Kidney (tissue), 14 donors: Measurements from ENCODE around the gene SERPINH1. TPM values are rescaled to one million over a fixed set of nuclear protein-coding genes. Genes with fewer than 3 reads are reported as not detected.

Source experiments
- DNase-seq, 5 donors: peaks; one replicate each; pipeline ENCODE4 v3.0.0-alpha.2; 2013 to 2020
- FAIRE-seq: peaks from 2 replicates; lab custom pipeline; 2012; peaks lifted over from hg19 to GRCh38; lab: Jason Lieb, UNC
- H3K27ac ChIP-seq, 2 donors: one replicate each; pipeline ENCODE4 v1.7.0; 2013; ENCODE audit warnings: low read depth in 2 of 2, low read length in 2 of 2, inconsistent platforms in 1 of 2
- H3K27me3 ChIP-seq: one replicate; pipeline ENCODE4 v1.7.1; 2013; ENCODE audit warnings: low read length, inconsistent platforms; ENCODE audit not compliant: control insufficient read depth, insufficient read depth
- H3K36me3 ChIP-seq, 3 donors: one replicate each; pipeline versions ENCODE4 v1.7.0 to v1.7.1; 2013; ENCODE audit warnings: low read length in 3 of 3, control low read depth in 1 of 3, inconsistent platforms in 1 of 3; ENCODE audit not compliant: insufficient read depth in 3 of 3, control insufficient read depth in 2 of 3
- H3K4me1 ChIP-seq, 3 donors: one replicate each; pipeline versions ENCODE4 v1.7.0 to v1.7.1; 2013; ENCODE audit warnings: low read length in 3 of 3, inconsistent platforms in 1 of 3, low read depth in 1 of 3; ENCODE audit not compliant: control insufficient read depth in 2 of 3, insufficient read depth in 2 of 3
- H3K4me3 ChIP-seq, 3 donors: one replicate each; pipeline versions ENCODE4 v1.7.0 to v1.8.1; 2013; ENCODE audit warnings: low read length in 3 of 3, control low read depth in 1 of 3, inconsistent platforms in 1 of 3
- H3K9ac ChIP-seq, 3 donors: one replicate each; pipeline versions ENCODE4 v1.7.0 to v1.7.1; 2013; ENCODE audit warnings: low read length in 3 of 3, control low read depth in 1 of 3, inconsistent platforms in 1 of 3
- H3K9me3 ChIP-seq, 3 donors: one replicate each; pipeline versions ENCODE4 v1.7.0 to v1.7.1; 2013; ENCODE audit warnings: low read length in 3 of 3, control low read depth in 1 of 3, inconsistent platforms in 1 of 3; ENCODE audit not compliant: control insufficient read depth in 2 of 3, insufficient read depth in 1 of 3
- intact Hi-C: fragments of 100-400 bp; cut with DNase I; formaldehyde crosslinking; loops from one replicate; pipeline ENCODE4 v1.11.1; 2022
- polyA plus RNA-seq: library from polyadenylated mRNA; stranded (reverse); fragments of 350-450 nt; fragmentation: Illumina TruSeq; extraction: RNeasy Lipid Tissue Mini Kit (QIAGEN cat#74804); gene quantifications from one replicate; pipeline ENCODE4 v1.2.3, GENCODE V29; 2014; ENCODE audit warnings: low read depth, low replicate concordance; ENCODE audit not compliant: insufficient read depth
- total RNA-seq: library from RNA; stranded (reverse); fragmentation: NEBNext Ultra II Directional; extraction: Animal tissue kit (Norgen Biotek cat#: 25700); gene quantifications from one replicate; pipeline ENCODE4 v1.2.1, GENCODE V29; 2021
- TF ChIP-seq, protein P1 (sequence below): IDR thresholded peaks from 3 replicates; pipeline ENCODE4 v1.5.1; 2012; ENCODE audit warnings: mild to moderate bottlenecking, moderate library complexity, borderline replicate concordance; ENCODE audit not compliant: insufficient read depth; ENCODE audit errors: extremely low read depth
- donor health status: control.
- donor health status: control.
- donor health status: control.
- donor health status: control.
- donor health status: control.
- donor health status: DM: yes; HTN: yes; CAD: no.
- donor health status: Normal renal cell carcinoma (clear cell type).

Gene SERPINH1
- total and polyA plus RNA-seq, 2 donors from 2014 or later = 81.1 to 104 TPM

- Histone ChIP-seq H3K4me3 (no peak overlapping the region), H3K9ac (no peak overlapping the region), H3K36me3 (no peaks in the 10 kb centered on the region), H3K4me1 (no peaks in the 10 kb centered on the region), H3K27me3 (peaks cover under 1% of the 10 kb centered on the region), H3K27ac (no peak overlapping the region), H3K9me3 (peaks cover 0 to 4% (median 0%) of the 10 kb centered on the region in 3 donors)
- DNase-seq (no peak), FAIRE-seq (no peak)
- TF ChIP-seq, protein P1, sequence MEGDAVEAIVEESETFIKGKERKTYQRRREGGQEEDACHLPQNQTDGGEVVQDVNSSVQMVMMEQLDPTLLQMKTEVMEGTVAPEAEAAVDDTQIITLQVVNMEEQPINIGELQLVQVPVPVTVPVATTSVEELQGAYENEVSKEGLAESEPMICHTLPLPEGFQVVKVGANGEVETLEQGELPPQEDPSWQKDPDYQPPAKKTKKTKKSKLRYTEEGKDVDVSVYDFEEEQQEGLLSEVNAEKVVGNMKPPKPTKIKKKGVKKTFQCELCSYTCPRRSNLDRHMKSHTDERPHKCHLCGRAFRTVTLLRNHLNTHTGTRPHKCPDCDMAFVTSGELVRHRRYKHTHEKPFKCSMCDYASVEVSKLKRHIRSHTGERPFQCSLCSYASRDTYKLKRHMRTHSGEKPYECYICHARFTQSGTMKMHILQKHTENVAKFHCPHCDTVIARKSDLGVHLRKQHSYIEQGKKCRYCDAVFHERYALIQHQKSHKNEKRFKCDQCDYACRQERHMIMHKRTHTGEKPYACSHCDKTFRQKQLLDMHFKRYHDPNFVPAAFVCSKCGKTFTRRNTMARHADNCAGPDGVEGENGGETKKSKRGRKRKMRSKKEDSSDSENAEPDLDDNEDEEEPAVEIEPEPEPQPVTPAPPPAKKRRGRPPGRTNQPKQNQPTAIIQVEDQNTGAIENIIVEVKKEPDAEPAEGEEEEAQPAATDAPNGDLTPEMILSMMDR = no peak
- intact Hi-C loops = no loop called here
Measured at GRCh38 chr11:75518771-75519653, 43.0 kb upstream of the SERPINH1 start.

DNA sequence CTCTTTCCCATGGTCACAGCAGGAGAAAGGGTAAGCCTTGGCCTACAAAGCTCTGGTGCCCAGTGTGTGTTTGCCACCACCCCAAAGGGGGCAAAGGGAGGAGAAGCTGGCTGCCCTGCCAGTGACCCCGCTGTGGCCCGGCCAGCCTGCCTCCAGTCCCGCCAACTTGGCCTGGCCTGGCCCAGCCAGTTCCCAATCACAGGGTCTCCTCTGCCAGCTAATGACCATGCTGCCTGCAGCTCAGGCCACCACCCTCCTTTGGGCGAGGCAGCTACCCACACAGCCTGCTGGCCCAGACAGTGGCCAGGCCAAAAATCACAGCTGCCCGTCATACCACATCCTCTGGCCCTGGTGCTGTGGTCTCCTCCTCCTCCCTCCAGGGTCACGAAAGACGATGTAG is 41.4 kb upstream of the SERPINH1 start:
- no peak for DNase-seq
- FAIRE-seq = no peak
- intact Hi-C loops = no loop called here
- no peak overlapping the region for H3K9ac ChIP-seq
- peaks cover 0 to 4% (median 0%) of the 10 kb centered on the region in 3 donors for H3K9me3 ChIP-seq
- H3K27me3 ChIP-seq = peaks cover 8% of the 10 kb centered on the region
- H3K4me3 ChIP-seq = no peak overlapping the region
- TF ChIP-seq, protein P1 = no peak
- no peak overlapping the region for H3K27ac ChIP-seq
- no peaks in the 10 kb centered on the region for H3K36me3 ChIP-seq
- no peaks in the 10 kb centered on the region for H3K4me1 ChIP-seq

- FAIRE-seq = no peak
Measured at GRCh38 chr11:75522286-75523044, 39.6 kb upstream of the SERPINH1 start.

More at GRCh38 chr11:75522286-75523044, 39.6 kb upstream of the SERPINH1 start:
- no peak overlapping the region for H3K9ac ChIP-seq
- H3K4me1 ChIP-seq = peaks cover 0 to 3% (median 0%) of the 10 kb centered on the region in 3 donors
- no peak overlapping the region for H3K4me3 ChIP-seq
- no peak for DNase-seq
- no peaks in the 10 kb centered on the region for H3K9me3 ChIP-seq
- intact Hi-C loops = no loop called here
- no peak overlapping the region for H3K27ac ChIP-seq
- TF ChIP-seq, protein P1 = no peak
- peaks cover 8% of the 10 kb centered on the region for H3K27me3 ChIP-seq
- no peaks in the 10 kb centered on the region for H3K36me3 ChIP-seq
